HG03565 (cell line): ENCODE results near the gene CD86.

ENCODE experiments used
- ATAC-seq: cut with Tn5 transposase; IDR thresholded peaks from one replicate; pipeline ENCODE4 v1.9.1; 2021; ENCODE audit warnings: mild to moderate bottlenecking, moderate library complexity; ENCODE audit not compliant: unreplicated experiment

The CD86 gene

GRCh38 chr3:122091602-122092295 lies 36.6 kb downstream of the CD86 start:
- ATAC-seq, result no peak

GRCh38 chr3:122092460-122093165 lies 37.5 kb downstream of the CD86 start:
- no peak for ATAC-seq

GRCh38 chr3:122094125-122094524 lies 39.0 kb downstream of the CD86 start:
- ATAC-seq, result peak; percentile 45

GRCh38 chr3:122094693-122095092 lies 39.5 kb downstream of the CD86 start:
- no peak for ATAC-seq

- ATAC-seq, result no peak
Observed at GRCh38 chr3:122097141-122097540, 42.0 kb downstream of the CD86 start.

- ATAC-seq, result no peak
Observed at GRCh38 chr3:122098611-122099010, 43.4 kb downstream of the CD86 start.

- no peak for ATAC-seq
Observed at GRCh38 chr3:122099255-122099654, 44.1 kb downstream of the CD86 start.

- no peak for ATAC-seq
Observed at GRCh38 chr3:122100083-122100482, 44.9 kb downstream of the CD86 start.

- peak; percentile 26 for ATAC-seq
Observed at GRCh38 chr3:122100591-122101463, 45.7 kb downstream of the CD86 start.

- peak; percentile 38 for ATAC-seq
Observed at GRCh38 chr3:122101646-122102045, 46.5 kb downstream of the CD86 start.

GRCh38 chr3:122102191-122102935 lies 47.2 kb downstream of the CD86 start:
- peak; percentile 31 for ATAC-seq

- no peak for ATAC-seq
Observed at GRCh38 chr3:122103821-122104514, 48.8 kb downstream of the CD86 start.

- ATAC-seq, result no peak
Observed at GRCh38 chr3:122104515-122105194, 49.5 kb downstream of the CD86 start.

GRCh38 chr3:122105626-122106025 lies 50.5 kb downstream of the CD86 start:
- ATAC-seq, result no peak

GRCh38 chr3:122107171-122107570 lies 52.0 kb downstream of the CD86 start:
- ATAC-seq, result no peak

GRCh38 chr3:122111974-122112373 lies 56.8 kb downstream of the CD86 start:
- no peak for ATAC-seq

- ATAC-seq, result no peak
Observed at GRCh38 chr3:122112754-122113153, 57.6 kb downstream of the CD86 start.

GRCh38 chr3:122123850-122124249 lies 68.7 kb downstream of the CD86 start:
- ATAC-seq, result no peak

GRCh38 chr3:122132949-122133540 lies 77.9 kb downstream of the CD86 start:
- ATAC-seq, result no peak
